Measurements from ENCODE around the gene CCNQ.

- TF ChIP-seq CTCF (conservative IDR thresholded peaks at IDR 0.05; ENCODE audit: low read length): no peak
- TF ChIP-seq EZH2phosphoT487 (IDR thresholded peaks at IDR 0.05; ENCODE audit: borderline replicate concordance): no peak
Measured at GRCh38 chrX:153621949-153622598, 23.1 kb upstream of the CCNQ start.
